Activated CD8-positive, alpha-beta T cell treated with anti-CD3 and anti-CD28 coated beads for 36 hours (primary cell): ENCODE results near the gene SCYL3. TPM values are rescaled to one million over a fixed set of nuclear protein-coding genes. Genes with fewer than 3 reads are reported as not detected.

Source experiments
- ATAC-seq: fragments of 200-7000 bp; cut with Tn5 transposase; one replicate; pipeline ENCODE4 v1.10.0; 2021; ENCODE audit warnings: mild to moderate bottlenecking, moderate library complexity
- CTCF ChIA-PET: fragments of 350-600 bp; sonication (Branson Sonifier 250); formaldehyde crosslinking; loops from one replicate; lab custom pipeline; 2021; ENCODE audit warnings: antibody characterized with exemption; lab: Charles Lee
- POLR2A ChIA-PET: fragments of 350-600 bp; sonication (Branson Sonifier 250); formaldehyde crosslinking; loops from one replicate; lab custom pipeline; 2021; ENCODE audit warnings: antibody characterized with exemption; lab: Charles Lee
- DNase-seq: peaks from one replicate; pipeline ENCODE4 v3.0.0-alpha.2; 2020
- H3K27ac Mint-ChIP-seq: one replicate; pipeline ENCODE4 v1.8.0; 2021; ENCODE audit warnings: mild to moderate bottlenecking, mixed read lengths
- H3K27me3 Mint-ChIP-seq: one replicate; pipeline ENCODE4 v1.8.0; 2021; ENCODE audit warnings: mixed read lengths
- H3K36me3 Mint-ChIP-seq: one replicate; pipeline ENCODE4 v1.8.0; 2021; ENCODE audit warnings: low read depth, mixed read lengths
- H3K4me1 Mint-ChIP-seq: one replicate; pipeline ENCODE4 v1.8.0; 2021; ENCODE audit warnings: low read depth, mixed read lengths
- H3K4me3 Mint-ChIP-seq: one replicate; pipeline ENCODE4 v1.8.0; 2021; ENCODE audit warnings: mild to moderate bottlenecking, moderate library complexity, mixed read lengths
- H3K9me3 Mint-ChIP-seq: one replicate; pipeline ENCODE4 v1.8.0; 2021; ENCODE audit warnings: mixed read lengths
- intact Hi-C: fragments of 100-400 bp; cut with micrococcal nuclease; formaldehyde crosslinking; loops from one replicate; pipeline ENCODE4 v1.10.0; 2022
- total RNA-seq, 2 experiments: library from RNA; stranded (reverse); gene quantifications; one replicate each; pipeline ENCODE4 v1.2.3, GENCODE V29; 2021
- TF ChIP-seq, protein P1 (sequence below): fragments of 200-600 bp; IDR thresholded peaks from one replicate; pipeline ENCODE4 v1.8.0; 2022; ENCODE audit warnings: antibody characterized with exemption, mild to moderate bottlenecking

SCYL3 gene
- total RNA-seq, 2 experiments from 2014 or later = 7.7 to 8.4 TPM

GRCh38 chr1:169833179-169833901, 60.4 kb downstream of the SCYL3 start:
- TF ChIP-seq, protein P1, sequence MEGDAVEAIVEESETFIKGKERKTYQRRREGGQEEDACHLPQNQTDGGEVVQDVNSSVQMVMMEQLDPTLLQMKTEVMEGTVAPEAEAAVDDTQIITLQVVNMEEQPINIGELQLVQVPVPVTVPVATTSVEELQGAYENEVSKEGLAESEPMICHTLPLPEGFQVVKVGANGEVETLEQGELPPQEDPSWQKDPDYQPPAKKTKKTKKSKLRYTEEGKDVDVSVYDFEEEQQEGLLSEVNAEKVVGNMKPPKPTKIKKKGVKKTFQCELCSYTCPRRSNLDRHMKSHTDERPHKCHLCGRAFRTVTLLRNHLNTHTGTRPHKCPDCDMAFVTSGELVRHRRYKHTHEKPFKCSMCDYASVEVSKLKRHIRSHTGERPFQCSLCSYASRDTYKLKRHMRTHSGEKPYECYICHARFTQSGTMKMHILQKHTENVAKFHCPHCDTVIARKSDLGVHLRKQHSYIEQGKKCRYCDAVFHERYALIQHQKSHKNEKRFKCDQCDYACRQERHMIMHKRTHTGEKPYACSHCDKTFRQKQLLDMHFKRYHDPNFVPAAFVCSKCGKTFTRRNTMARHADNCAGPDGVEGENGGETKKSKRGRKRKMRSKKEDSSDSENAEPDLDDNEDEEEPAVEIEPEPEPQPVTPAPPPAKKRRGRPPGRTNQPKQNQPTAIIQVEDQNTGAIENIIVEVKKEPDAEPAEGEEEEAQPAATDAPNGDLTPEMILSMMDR = no peak
- Mint-ChIP-seq H3K4me1 (no peaks in the 10 kb centered on the region), H3K9me3 (no peaks in the 10 kb centered on the region), H3K4me3 (no peak overlapping the region), H3K36me3 (peaks cover 55% of the 10 kb centered on the region), H3K27ac (no peak overlapping the region), H3K27me3 (no peaks in the 10 kb centered on the region)
- ChIA-PET POLR2A (interaction anchor here (0.6 to 0.9 kb wide), 2 partner anchors 31 to 121 kb away, joined by 3 read pairs; no protein-coding TSS in a partner anchor), CTCF (interaction anchor here (1.3 to 2.0 kb wide), 2 partner anchors 24 to 96 kb away, joined by 3 to 6 read pairs; no protein-coding TSS in a partner anchor)
- intact Hi-C loops = no loop called here
- ATAC-seq = no peak
- DNase-seq = no peak

GRCh38 chr1:169829671-169830070, 64.0 kb downstream of the SCYL3 start:
- peaks cover 46% of the 10 kb centered on the region for H3K36me3 Mint-ChIP-seq
- H3K4me3 Mint-ChIP-seq = no peak overlapping the region
- TF ChIP-seq, protein P1 = no peak
- DNase-seq = no peak
- H3K9me3 Mint-ChIP-seq = no peaks in the 10 kb centered on the region
- H3K27ac Mint-ChIP-seq = no peak overlapping the region
- POLR2A ChIA-PET = no interaction called here
- CTCF ChIA-PET = no interaction called here
- no peak for ATAC-seq
- no peaks in the 10 kb centered on the region for H3K4me1 Mint-ChIP-seq
- intact Hi-C loops = no loop called here
- H3K27me3 Mint-ChIP-seq = no peaks in the 10 kb centered on the region

GRCh38 chr1:169824153-169824552, 69.5 kb downstream of the SCYL3 start:
- Mint-ChIP-seq H3K9me3 (no peaks in the 10 kb centered on the region), H3K4me3 (no peak overlapping the region), H3K27me3 (no peaks in the 10 kb centered on the region), H3K4me1 (no peaks in the 10 kb centered on the region), H3K36me3 (peaks cover 25% of the 10 kb centered on the region), H3K27ac (no peak overlapping the region)
- ATAC-seq (no peak), DNase-seq (no peak)
- POLR2A ChIA-PET = no interaction called here
- CTCF ChIA-PET = no interaction called here
- TF ChIP-seq, protein P1 = no peak
- intact Hi-C loops = no loop called here

GRCh38 chr1:169821500-169821899, 72.2 kb downstream of the SCYL3 start:
- H3K36me3 Mint-ChIP-seq = peaks cover 23% of the 10 kb centered on the region
- TF ChIP-seq, protein P1 = no peak
- POLR2A ChIA-PET = no interaction called here
- ATAC-seq = no peak
- no peaks in the 10 kb centered on the region for H3K4me1 Mint-ChIP-seq
- intact Hi-C loops = no loop called here
- H3K27ac Mint-ChIP-seq = no peak overlapping the region
- no peak for DNase-seq
- no peak overlapping the region for H3K4me3 Mint-ChIP-seq
- H3K27me3 Mint-ChIP-seq = no peaks in the 10 kb centered on the region
- H3K9me3 Mint-ChIP-seq = no peaks in the 10 kb centered on the region
- CTCF ChIA-PET = no interaction called here

DNA sequence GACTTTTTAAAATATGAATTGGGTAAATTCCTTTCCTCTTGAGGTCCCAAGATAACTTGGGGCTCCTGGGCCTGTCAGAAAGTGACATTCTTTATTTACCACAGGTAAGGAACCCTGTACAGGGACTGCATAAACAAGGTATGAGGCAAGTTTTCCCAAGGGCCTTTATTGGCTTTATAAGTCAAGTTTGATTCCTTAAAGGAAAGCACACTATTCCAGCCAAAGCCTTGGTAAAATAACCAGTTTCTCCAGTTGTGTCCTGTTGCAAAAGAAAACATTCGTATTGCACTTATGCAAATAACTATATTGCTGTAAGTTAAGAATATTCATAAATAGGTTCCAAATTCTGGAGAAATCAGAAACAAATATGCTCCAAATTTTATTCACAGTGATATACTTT, 77.1 kb downstream of the SCYL3 start:
- no peak for ATAC-seq
- Mint-ChIP-seq H3K9me3 (no peaks in the 10 kb centered on the region), H3K27ac (no peak overlapping the region), H3K4me1 (no peaks in the 10 kb centered on the region), H3K36me3 (peaks cover 28% of the 10 kb centered on the region), H3K4me3 (no peak overlapping the region), H3K27me3 (no peaks in the 10 kb centered on the region)
- DNase-seq = no peak
- ChIA-PET CTCF (no interaction called here), POLR2A (no interaction called here)
- intact Hi-C loops = no loop called here
- TF ChIP-seq, protein P1 = no peak
